Stimulated activated naive CD8-positive, alpha-beta T cell treated with anti-CD3 and anti-CD28 coated beads, Interleukin-15, Interleukin-2, amounts not matched to agents 100 ng/mL and 50 ng/mL, for 24 hours (primary cell): ENCODE results near the gene SPOCK2.

ENCODE experiments used
- H3K27ac Mint-ChIP-seq: one replicate; pipeline ENCODE4 v1.8.0; 2021; ENCODE audit warnings: mild to moderate bottlenecking, mixed read lengths
- H3K27me3 Mint-ChIP-seq: one replicate; pipeline ENCODE4 v1.8.0; 2021; ENCODE audit warnings: mixed read lengths
- H3K36me3 Mint-ChIP-seq: one replicate; pipeline ENCODE4 v1.8.0; 2021; ENCODE audit warnings: low read depth, mixed read lengths
- H3K4me1 Mint-ChIP-seq: one replicate; pipeline ENCODE4 v1.8.0; 2021; ENCODE audit warnings: low read depth, mixed read lengths
- H3K4me3 Mint-ChIP-seq: one replicate; pipeline ENCODE4 v1.8.0; 2021; ENCODE audit warnings: mild to moderate bottlenecking, mixed read lengths
- H3K9me3 Mint-ChIP-seq: one replicate; pipeline ENCODE4 v1.8.0; 2021; ENCODE audit warnings: mixed read lengths

SPOCK2 gene

DNA sequence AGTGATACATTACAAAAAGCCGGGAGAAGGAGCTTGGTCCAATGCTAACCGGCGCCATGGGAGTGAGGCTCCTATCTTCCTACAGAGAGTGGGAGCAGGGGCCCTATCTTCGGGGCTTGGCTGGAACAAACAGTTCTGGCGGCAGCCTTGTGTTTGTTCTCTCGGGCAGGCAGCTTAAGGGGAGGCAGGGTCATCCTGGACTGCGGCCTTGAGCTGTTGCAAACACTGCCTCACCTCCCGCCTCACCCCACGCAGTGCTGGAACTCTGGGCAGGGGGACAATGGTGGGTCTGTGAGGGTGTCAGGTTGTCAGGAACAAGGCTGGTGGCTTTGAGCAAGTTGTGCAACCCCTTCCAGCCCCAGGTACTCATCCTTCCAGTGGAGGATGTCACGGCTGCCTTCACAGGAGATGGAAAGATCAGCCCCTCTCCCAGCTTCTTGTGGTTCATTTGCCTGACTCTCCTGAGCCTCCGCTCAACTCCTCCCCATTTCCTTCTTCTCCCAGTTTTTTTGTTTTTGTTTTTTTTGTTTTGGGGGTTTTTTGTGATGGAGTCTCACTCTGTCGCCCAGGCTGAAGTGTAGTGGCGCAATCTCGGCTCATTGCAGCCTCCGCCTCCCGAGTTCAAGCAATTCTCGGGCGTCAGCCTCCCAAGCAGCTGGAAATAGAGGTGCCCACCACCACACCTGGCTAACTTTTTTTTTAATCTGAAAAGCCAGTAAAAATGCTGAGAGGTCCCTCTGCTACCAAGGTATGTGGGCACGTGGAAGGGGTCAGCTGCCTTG is 57.4 kb downstream of the SPOCK2 start:
- Mint-ChIP-seq H3K4me1 (peaks cover 13% of the 10 kb centered on the region), H3K4me3 (no peak overlapping the region), H3K9me3 (no peaks in the 10 kb centered on the region), H3K27ac (no peak overlapping the region), H3K36me3 (no peaks in the 10 kb centered on the region), H3K27me3 (peaks cover 5% of the 10 kb centered on the region)

DNA sequence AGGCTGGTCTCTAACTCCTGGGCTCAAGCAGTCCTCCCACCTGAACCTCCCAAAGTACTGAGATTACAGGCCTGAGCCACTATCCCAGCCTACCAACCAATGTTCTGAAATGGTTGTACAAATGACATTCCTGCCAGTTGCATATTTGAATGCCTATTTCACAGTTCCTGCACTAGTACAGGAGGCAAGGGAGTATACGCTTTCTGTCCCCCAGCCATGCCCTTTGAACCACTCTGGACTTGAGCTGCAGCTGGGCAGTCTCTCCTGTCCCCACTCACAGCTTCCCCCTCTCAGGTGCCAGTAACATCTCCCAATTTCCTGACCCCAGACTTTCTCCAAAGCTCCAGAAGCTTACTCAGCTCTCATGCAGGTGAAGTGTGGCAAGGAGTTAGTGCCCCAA is 58.9 kb downstream of the SPOCK2 start:
- Mint-ChIP-seq H3K9me3 (no peaks in the 10 kb centered on the region), H3K27me3 (peaks cover 5% of the 10 kb centered on the region), H3K36me3 (no peaks in the 10 kb centered on the region), H3K27ac (no peak overlapping the region), H3K4me1 (peaks cover 13% of the 10 kb centered on the region), H3K4me3 (no peak overlapping the region)

DNA sequence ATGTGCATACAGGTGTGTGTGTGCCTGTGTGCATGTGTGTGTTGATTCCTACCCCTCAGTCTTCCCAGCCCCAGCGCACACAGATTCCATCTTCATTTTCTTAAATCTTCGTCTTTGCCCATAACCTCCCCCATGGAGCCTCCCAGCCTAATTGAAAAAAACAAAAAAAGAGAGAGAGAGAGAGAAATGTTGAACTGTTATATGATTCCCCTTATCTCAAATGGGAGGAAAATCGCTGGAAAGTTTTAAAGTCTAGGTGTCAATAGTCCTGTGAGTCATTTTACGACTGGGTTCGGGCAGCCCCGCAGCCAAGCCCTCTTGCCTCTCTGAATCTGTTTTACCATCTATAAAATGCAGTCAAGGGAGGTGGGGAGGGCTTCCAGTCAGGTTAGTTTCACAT is 60.9 kb downstream of the SPOCK2 start:
- Mint-ChIP-seq H3K4me1 (peaks cover 13% of the 10 kb centered on the region), H3K27me3 (peaks cover 5% of the 10 kb centered on the region), H3K36me3 (no peaks in the 10 kb centered on the region)

DNA sequence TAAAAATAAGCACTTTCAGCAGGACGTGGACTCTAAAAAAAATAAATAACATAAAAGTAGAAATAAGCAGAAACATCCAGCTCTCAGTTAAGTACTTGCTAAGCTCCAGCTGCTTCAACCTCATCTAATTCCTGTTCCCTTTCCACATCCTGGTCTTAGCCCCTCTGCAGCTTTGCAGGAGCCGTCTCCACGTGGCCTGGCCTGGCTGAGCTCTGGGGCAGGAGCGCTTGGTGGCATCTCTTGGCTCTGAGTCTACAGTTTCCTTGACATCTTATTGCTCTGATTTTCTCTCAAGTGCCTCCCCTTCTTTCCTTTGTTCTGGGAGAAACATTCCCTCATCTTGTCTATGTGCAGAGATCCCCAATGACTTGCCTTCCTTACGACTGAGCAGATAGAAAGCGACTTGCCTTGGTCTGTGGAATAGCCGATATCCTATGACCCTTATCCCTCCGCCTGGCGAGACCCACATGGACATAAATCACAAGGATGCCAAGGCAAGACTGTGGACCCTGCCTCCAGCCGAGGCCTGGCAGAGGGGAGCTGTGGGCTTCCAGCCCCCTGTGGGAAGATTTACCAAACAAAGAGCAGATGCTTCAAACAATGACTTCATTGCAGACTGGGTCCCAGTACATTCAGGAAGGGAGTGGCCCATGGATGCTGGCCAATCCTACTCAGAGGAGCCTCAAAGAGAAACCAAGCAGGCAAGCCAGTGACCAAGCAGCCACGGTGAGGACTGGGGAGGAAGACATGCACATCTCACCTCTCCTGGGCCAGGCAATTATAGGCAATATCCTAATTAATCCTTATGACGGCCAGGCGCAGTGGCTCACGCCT is 61.9 kb downstream of the SPOCK2 start:
- H3K4me1 Mint-ChIP-seq, result peaks cover 13% of the 10 kb centered on the region
- no peak overlapping the region for H3K27ac Mint-ChIP-seq
- H3K36me3 Mint-ChIP-seq, result no peaks in the 10 kb centered on the region
- H3K4me3 Mint-ChIP-seq, result no peak overlapping the region
- no peaks in the 10 kb centered on the region for H3K9me3 Mint-ChIP-seq
- H3K27me3 Mint-ChIP-seq, result peaks cover under 1% of the 10 kb centered on the region

More for the DNA sequence above, 60.9 kb downstream of the SPOCK2 start:
- H3K4me3 Mint-ChIP-seq, result no peak overlapping the region
- no peaks in the 10 kb centered on the region for H3K9me3 Mint-ChIP-seq
- H3K27ac Mint-ChIP-seq, result no peak overlapping the region

DNA sequence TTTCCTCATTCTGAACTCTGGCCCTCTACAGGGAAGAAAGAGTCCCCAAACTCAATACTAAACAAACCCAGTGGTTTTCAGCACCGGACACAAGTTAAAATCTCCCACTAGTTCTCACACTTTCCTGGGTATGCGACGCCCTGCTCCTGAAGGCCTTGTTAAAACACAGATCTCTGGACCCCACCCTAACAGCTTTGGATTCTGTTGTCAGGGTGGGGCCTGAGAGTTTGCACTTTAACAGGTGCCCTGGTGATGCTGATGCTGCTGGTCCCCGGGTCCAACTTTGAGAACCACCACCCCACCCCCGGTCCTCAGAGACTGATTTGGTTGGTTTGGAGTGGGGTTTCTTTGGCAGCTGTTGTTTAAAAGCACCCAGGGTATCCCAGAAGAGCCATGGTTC is 62.5 kb downstream of the SPOCK2 start:
- no peaks in the 10 kb centered on the region for H3K36me3 Mint-ChIP-seq
- no peaks in the 10 kb centered on the region for H3K9me3 Mint-ChIP-seq

DNA sequence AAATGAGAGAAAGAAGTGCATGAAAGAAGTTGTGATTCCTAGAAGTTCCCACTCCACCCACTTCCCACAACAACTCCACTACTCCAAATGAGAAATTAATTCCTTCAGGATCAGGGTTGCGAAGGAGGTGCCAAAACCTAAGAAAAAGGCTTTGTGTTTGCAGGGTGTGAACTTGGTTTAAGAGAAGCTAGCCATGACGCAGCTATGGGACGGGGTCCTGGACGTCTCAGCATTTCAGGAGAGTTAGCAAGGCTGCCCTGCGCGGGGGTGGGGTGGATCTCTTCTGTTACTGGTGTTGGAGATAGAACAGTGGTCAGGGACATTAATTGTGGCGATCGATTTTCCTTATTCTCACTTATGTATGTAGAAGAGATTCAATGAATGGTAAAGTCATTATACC is 63.0 kb downstream of the SPOCK2 start:
- no peaks in the 10 kb centered on the region for H3K27me3 Mint-ChIP-seq
- H3K36me3 Mint-ChIP-seq, result no peaks in the 10 kb centered on the region
- no peaks in the 10 kb centered on the region for H3K9me3 Mint-ChIP-seq
- H3K4me3 Mint-ChIP-seq, result no peak overlapping the region
- peaks cover 13% of the 10 kb centered on the region for H3K4me1 Mint-ChIP-seq
- no peak overlapping the region for H3K27ac Mint-ChIP-seq

More for the DNA sequence above, 62.5 kb downstream of the SPOCK2 start:
- H3K27me3 Mint-ChIP-seq, result no peaks in the 10 kb centered on the region
- no peak overlapping the region for H3K27ac Mint-ChIP-seq
- no peak overlapping the region for H3K4me3 Mint-ChIP-seq
- H3K4me1 Mint-ChIP-seq, result peaks cover 13% of the 10 kb centered on the region

DNA sequence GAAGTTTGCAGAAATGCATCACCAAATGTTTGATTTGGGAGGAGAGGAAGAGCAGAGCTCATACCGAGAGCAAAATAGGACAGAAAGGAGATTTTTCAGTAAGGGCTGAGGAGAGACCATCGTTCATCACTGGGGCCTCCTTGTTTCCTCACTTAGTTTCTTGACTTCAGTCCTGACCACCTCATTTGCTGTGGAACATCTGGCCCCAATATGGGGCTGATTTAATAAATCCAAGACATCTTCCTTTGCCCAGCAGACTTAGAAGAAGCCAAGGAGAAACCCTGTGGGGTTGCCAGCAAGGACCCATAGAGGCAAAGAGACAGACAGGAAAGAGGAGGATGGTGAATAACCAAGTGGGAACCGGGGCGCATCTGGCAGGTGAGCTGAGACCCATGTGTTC is 63.8 kb downstream of the SPOCK2 start:
- Mint-ChIP-seq H3K27me3 (no peaks in the 10 kb centered on the region), H3K27ac (no peak overlapping the region), H3K4me1 (peaks cover 13% of the 10 kb centered on the region), H3K9me3 (no peaks in the 10 kb centered on the region), H3K4me3 (no peak overlapping the region), H3K36me3 (no peaks in the 10 kb centered on the region)

DNA sequence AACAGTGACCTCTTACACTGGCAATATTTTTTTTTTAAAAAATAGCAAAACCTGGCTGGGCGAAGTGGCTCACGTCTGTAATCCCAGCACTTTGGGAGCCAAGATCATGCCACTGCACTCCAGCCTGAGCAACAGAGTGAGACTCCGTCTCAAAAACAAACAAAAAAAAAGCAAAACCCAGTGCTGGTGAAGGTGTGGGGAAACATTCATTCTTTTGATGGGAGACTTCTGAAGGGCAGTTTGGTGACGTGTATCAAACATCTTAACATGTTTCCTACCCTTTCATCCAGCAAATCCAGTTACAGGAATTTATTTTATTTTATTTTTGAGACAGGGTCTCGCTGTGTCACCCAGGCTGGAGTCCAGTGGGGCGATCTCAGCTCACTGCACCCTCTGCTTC is 66.1 kb downstream of the SPOCK2 start:
- H3K4me1 Mint-ChIP-seq, result peaks cover under 1% of the 10 kb centered on the region
- no peaks in the 10 kb centered on the region for H3K36me3 Mint-ChIP-seq
- no peak overlapping the region for H3K27ac Mint-ChIP-seq
- H3K9me3 Mint-ChIP-seq, result no peaks in the 10 kb centered on the region
- H3K27me3 Mint-ChIP-seq, result peaks cover 4% of the 10 kb centered on the region
- H3K4me3 Mint-ChIP-seq, result no peak overlapping the region

DNA sequence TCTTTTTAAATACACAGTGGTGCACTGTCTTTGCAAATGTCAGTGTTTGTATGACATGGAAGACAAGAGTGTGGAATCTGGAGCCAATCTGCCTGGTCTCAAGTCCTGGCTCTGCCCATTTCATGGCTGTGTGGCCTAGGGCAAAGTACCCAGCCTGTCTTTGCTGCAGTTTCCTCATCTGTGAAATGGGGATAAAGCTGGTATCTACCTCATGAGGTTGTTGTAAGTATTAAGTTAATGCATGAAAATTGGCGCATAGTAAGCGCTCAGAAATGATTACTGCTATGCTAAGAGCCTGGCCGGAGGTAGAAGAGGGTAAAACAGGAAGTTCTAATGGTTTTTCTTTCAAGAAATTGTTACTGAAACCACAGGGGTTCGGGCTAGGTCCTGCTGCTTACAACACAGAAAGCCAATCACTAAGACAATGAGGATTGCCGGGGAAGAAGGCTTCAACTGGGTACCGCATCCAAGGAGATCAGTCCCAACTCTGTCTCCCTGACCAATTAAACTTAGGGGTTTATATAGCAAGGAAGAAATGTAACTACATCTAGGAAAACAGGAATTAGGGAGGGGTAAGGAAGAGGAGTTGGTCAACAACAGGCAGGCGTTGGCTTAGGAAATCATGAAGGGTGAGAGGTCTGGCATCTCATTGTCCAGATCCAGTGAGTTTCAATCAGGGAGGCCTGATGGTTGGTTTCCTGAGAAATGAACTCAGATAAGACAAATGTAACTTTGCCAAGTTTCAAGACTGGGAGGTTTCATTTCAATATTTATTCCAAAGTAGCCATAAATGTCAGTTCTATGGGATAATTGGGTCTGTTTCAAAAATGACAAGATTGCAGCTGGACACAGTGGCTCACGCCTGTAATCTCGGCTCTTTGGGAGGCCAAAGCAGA is 67.2 kb downstream of the SPOCK2 start:
- Mint-ChIP-seq H3K27ac (no peak overlapping the region), H3K36me3 (no peaks in the 10 kb centered on the region), H3K9me3 (no peaks in the 10 kb centered on the region), H3K27me3 (peaks cover 4% of the 10 kb centered on the region), H3K4me1 (no peaks in the 10 kb centered on the region), H3K4me3 (no peak overlapping the region)

DNA sequence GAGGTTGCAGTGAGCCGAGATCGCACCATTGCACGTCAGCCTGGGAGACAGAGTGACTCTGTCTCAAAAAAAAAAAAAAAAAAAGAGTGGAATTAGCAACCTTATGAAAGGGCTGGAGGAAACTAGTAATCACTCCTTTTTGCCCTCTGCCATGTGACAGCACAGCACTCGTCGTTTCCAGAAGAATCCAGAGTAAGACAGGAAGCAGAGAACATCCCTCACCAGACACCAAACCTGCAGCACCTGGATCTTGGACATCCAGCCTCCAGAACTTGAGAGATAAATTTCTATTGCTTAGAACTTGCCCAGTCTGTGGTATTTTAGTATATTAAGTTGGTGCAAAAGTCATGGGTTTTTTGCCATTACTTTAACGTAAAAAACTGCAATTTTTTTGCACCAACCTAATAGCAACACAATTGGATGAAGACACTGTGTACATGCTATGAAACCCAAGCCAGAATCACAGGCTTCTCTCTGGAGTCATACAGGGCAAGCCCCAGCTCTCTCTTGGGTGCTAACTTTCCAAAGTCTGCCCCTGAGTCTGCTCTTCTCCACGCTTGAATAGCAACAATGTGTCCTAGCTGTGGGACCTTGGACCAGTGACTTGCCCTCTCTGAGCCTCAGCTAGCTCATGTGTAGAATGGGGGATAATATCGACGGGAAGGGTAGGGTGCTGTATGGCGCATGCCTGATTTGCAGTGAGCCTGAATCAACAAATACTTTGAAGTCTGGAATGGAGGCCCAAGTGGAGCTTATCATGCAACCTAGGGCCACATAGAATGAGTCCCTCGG is 69.1 kb downstream of the SPOCK2 start:
- H3K4me1 Mint-ChIP-seq, result no peaks in the 10 kb centered on the region
- no peak overlapping the region for H3K4me3 Mint-ChIP-seq
- H3K36me3 Mint-ChIP-seq, result no peaks in the 10 kb centered on the region
- H3K27ac Mint-ChIP-seq, result no peak overlapping the region
- H3K9me3 Mint-ChIP-seq, result no peaks in the 10 kb centered on the region
- H3K27me3 Mint-ChIP-seq, result peaks cover 4% of the 10 kb centered on the region

DNA sequence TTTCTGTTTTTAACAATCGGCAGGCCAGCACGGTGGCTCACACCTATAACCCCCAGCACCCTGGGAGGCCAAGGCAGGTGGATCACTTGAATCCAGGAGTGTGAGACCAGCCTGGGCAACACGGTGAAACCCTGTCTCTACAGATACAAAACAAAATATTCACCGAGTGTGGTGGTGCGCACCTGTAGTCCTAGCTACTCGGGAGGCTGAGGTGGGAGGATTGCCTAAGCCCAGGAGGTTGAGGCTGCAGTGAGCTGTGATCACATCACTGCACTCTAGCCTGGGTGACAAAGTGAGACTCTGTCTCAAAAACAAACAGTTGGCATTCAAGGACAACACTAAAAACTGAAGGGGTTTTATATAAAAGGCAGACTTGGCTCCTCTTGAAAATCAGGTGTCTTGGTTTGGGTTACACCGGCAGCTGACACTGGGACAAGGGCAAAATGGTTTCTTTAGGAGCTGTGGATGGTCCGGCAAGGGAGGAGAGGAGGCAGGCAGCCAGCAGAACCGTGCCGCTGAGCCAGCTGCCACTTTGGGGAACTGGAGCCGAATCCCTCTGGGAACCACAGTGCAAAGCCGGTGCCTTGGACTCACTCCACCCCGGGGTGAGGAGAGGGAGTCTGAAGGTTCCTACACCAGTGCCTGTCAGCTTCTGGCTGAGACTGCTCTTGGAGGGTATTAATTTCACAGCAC is 71.6 kb downstream of the SPOCK2 start:
- Mint-ChIP-seq H3K4me3 (no peak overlapping the region), H3K4me1 (no peaks in the 10 kb centered on the region), H3K9me3 (no peaks in the 10 kb centered on the region), H3K27ac (no peak overlapping the region), H3K27me3 (peaks cover 4% of the 10 kb centered on the region), H3K36me3 (no peaks in the 10 kb centered on the region)

DNA sequence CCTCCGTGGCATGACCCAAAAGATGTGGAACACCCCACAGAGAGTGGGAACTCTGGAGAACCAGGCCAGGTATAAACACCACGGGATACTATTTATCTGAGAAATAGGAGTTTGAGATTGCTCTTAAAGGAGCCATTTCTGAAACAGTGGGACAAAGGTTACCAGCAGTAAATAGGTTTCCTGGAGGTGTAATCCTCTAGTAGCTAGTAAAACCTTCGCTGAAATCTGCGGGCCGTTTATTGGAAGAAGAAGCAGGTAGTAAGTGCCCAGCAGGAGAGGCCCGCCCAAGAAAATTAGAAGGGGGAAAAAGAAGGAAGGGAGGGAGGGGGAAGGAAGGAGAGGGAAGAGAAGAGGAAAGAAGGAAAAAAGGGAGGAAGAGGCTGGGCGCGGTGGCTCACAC is 72.5 kb downstream of the SPOCK2 start:
- Mint-ChIP-seq H3K9me3 (no peaks in the 10 kb centered on the region), H3K4me3 (no peak overlapping the region), H3K36me3 (no peaks in the 10 kb centered on the region), H3K4me1 (no peaks in the 10 kb centered on the region), H3K27me3 (peaks cover 4% of the 10 kb centered on the region), H3K27ac (no peak overlapping the region)

DNA sequence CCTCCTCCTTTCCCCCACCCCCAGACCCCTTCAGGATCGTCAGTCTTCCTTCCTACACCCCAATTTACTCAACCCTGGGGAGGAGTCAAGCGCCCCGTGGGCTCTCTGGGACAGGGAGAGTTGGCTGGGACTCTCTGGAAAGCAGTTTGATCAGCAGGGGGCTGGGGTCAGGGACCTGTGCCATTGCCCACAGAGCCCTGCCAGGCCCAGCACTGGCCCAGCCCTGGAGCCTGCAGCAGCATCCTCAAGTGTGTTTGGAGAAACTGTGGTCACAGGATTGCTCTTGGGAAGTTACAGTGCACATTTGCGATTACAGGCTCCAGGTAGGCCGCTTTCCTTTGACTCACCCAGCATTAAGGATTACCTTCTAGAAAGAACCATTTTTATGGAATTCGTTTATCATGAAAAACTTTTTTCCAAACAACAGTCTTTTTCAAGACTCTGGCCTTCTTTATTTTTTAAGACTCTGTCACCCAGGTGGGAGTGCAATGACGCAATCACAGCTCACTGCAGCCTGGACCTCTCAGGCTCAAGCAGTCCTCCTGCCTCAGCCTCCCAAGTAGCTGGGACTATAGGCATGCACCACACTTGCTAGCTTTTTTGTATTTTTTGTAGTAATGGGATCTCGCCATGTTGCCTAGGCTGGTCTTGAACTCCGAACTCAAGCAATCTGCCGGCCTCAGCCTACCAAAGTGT is 73.4 kb downstream of the SPOCK2 start:
- Mint-ChIP-seq H3K9me3 (no peaks in the 10 kb centered on the region), H3K4me3 (no peak overlapping the region), H3K36me3 (no peaks in the 10 kb centered on the region), H3K4me1 (no peaks in the 10 kb centered on the region), H3K27ac (no peak overlapping the region), H3K27me3 (peaks cover 4% of the 10 kb centered on the region)
